SK-N-SH treated with all-trans-retinoic acid at 6 μM for 48 hours (cell line): ENCODE measurements around the gene GNG13.

Experiments
- ATAC-seq: fragments of 200-7000 bp; cut with Tn5 transposase; 3 replicates; pipeline ENCODE4 v1.9.1; 2020; ENCODE audit warnings: mild to moderate bottlenecking, moderate library complexity
- ARNTL ChIP-seq: fragments of 450-650 bp; formaldehyde crosslinking; IDR thresholded peaks from 2 replicates; pipeline ENCODE4 v1.5.0; 2020; ENCODE audit warnings: low read depth, mild to moderate bottlenecking, moderate library complexity, borderline replicate concordance
- BACH2 ChIP-seq: fragments of 250-450 bp; sonication (Bioruptor Pico); IDR thresholded peaks from 2 replicates; pipeline ENCODE4 v1.9.0; 2021; ENCODE audit warnings: mild to moderate bottlenecking, borderline replicate concordance
- CSDC2 ChIP-seq: fragments of 250-450 bp; sonication (Bioruptor Pico); IDR thresholded peaks from 2 replicates; pipeline ENCODE4 v1.5.0; 2020; ENCODE audit warnings: mild to moderate bottlenecking, moderate library complexity
- ESRRG ChIP-seq: fragments of 250-450 bp; sonication (Bioruptor Pico); IDR thresholded peaks from 2 replicates; pipeline ENCODE4 v1.6.1; 2021; ENCODE audit warnings: mild to moderate bottlenecking
- GLIS3 ChIP-seq: fragments of 250-450 bp; sonication (Bioruptor Pico); IDR thresholded peaks from 2 replicates; pipeline ENCODE4 v1.5.0; 2020; ENCODE audit warnings: mild to moderate bottlenecking, moderate library complexity
- ISL1 ChIP-seq: fragments of 250-450 bp; sonication (Bioruptor Pico); IDR thresholded peaks from 2 replicates; pipeline ENCODE4 v2.1.2; 2022; ENCODE audit warnings: mild to moderate bottlenecking, moderate library complexity
- OSR1 ChIP-seq: fragments of 250-450 bp; sonication (Bioruptor Pico); IDR thresholded peaks from 2 replicates; pipeline ENCODE4 v1.8.0; 2022; ENCODE audit warnings: moderate library complexity, mild to moderate bottlenecking, inconsistent platforms
- PPARA ChIP-seq: fragments of 250-450 bp; sonication (Bioruptor Pico); IDR thresholded peaks from 2 replicates; pipeline ENCODE4 v1.5.0; 2020; ENCODE audit warnings: mild to moderate bottlenecking, borderline replicate concordance
- RARB ChIP-seq: fragments of 250-450 bp; sonication (Bioruptor Pico); IDR thresholded peaks from 2 replicates; pipeline ENCODE4 v1.8.0; 2021; ENCODE audit warnings: mild to moderate bottlenecking, moderate library complexity
- SNAI2 ChIP-seq: fragments of 250-450 bp; sonication (Bioruptor Pico); IDR thresholded peaks from 2 replicates; pipeline ENCODE4 v1.5.0; 2020; ENCODE audit warnings: mild to moderate bottlenecking, moderate library complexity
- TCF4 ChIP-seq: fragments of 250-450 bp; sonication (Bioruptor Pico); IDR thresholded peaks from 2 replicates; pipeline ENCODE4 v1.8.0; 2021; ENCODE audit warnings: mild to moderate bottlenecking, moderate library complexity, borderline replicate concordance
- TOX ChIP-seq: fragments of 250-450 bp; sonication (Bioruptor Pico); IDR thresholded peaks from 2 replicates; pipeline ENCODE4 v1.8.0; 2021; ENCODE audit warnings: mild to moderate bottlenecking, moderate library complexity, borderline replicate concordance
- ZC3H10 ChIP-seq: fragments of 250-450 bp; sonication (Bioruptor Pico); IDR thresholded peaks from 2 replicates; pipeline ENCODE4 v1.5.1; 2021; ENCODE audit warnings: mild to moderate bottlenecking, moderate library complexity
- ZFP3 ChIP-seq: fragments of 250-450 bp; sonication (Bioruptor Pico); IDR thresholded peaks from 2 replicates; pipeline ENCODE4 v1.5.0; 2020; ENCODE audit warnings: mild to moderate bottlenecking, moderate library complexity
- ZFP30 ChIP-seq: fragments of 450-650 bp; formaldehyde crosslinking; IDR thresholded peaks from 2 replicates; pipeline ENCODE4 v1.5.0; 2022; ENCODE audit warnings: mild to moderate bottlenecking, moderate library complexity
- ZNF565 ChIP-seq: fragments of 450-650 bp; formaldehyde crosslinking; conservative IDR thresholded peaks from 2 replicates; pipeline ENCODE4 v1.5.0; 2020; ENCODE audit warnings: low read depth, mild to moderate bottlenecking, moderate library complexity
- ZNF70 ChIP-seq: fragments of 450-650 bp; formaldehyde crosslinking; IDR thresholded peaks from 2 replicates; pipeline ENCODE4 v1.5.0; 2020; ENCODE audit warnings: mild to moderate bottlenecking, moderate library complexity
- ZNF8 ChIP-seq: fragments of 450-650 bp; formaldehyde crosslinking; IDR thresholded peaks from 2 replicates; pipeline ENCODE4 v1.5.0; 2020; ENCODE audit warnings: mild to moderate bottlenecking, moderate library complexity
- TF ChIP-seq, protein P1 (sequence below): fragments of 250-450 bp; sonication (Bioruptor Pico); IDR thresholded peaks from 2 replicates; pipeline ENCODE4 v1.5.0; 2020; ENCODE audit warnings: mild to moderate bottlenecking, moderate library complexity
- TF ChIP-seq, protein P2 (sequence below): fragments of 250-450 bp; sonication (Bioruptor Pico); IDR thresholded peaks from 2 replicates; pipeline ENCODE4 v1.5.1; 2020; ENCODE audit warnings: low read depth, mild to moderate bottlenecking, moderate library complexity
- TF ChIP-seq, protein P3 (sequence below): fragments of 250-450 bp; sonication (Bioruptor Pico); IDR thresholded peaks from 2 replicates; pipeline ENCODE4 v1.8.0; 2020; ENCODE audit warnings: mild to moderate bottlenecking, moderate library complexity, borderline replicate concordance

Gene GNG13

DNA sequence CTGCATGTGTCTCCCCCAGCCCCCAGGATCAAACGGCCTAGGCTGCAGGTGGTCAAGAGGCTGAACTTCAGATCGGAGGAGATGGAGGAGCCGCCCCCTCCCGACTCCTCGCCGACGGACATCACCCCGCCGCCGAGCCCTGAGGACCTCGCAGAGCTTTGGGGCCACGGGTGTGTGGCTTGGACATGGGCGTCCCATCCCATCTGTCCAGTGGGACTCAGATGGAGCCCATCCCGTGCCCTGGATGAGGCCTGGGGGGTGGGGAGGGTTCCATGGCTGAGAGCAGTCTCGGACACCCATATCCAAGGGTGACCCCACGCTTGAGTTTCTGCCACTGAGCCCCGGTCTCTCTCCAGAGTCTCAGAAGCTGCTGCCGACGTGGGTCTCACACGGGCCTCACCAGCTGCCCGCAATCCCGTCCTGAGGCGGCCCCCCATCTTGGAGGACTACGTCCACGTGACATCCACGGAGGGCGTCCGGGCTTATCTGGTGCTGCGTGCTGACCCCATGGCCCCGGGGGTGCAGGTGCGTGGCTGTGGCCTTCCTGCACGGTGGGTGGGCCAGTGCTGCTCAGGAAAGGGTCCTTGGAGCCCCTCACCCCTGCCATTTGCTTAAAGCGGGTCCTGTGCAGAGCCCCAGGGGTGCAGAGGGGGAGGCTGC lies 11.2 kb downstream of the GNG13 start:
- no peak for ATAC-seq
- TF ChIP-seq CSDC2 (CRISPR knock-in tag) (no peak), ZFP3 (CRISPR knock-in tag) (no peak), PPARA (CRISPR knock-in tag) (no peak), RARB (CRISPR knock-in tag) (no peak), GLIS3 (CRISPR knock-in tag) (no peak), ESRRG (CRISPR knock-in tag) (no peak), ARNTL (CRISPR knock-in tag) (no peak), ISL1 (CRISPR knock-in tag) (no peak), ZNF70 (CRISPR knock-in tag) (no peak), TCF4 (no peak)
- TF ChIP-seq, protein P1, sequence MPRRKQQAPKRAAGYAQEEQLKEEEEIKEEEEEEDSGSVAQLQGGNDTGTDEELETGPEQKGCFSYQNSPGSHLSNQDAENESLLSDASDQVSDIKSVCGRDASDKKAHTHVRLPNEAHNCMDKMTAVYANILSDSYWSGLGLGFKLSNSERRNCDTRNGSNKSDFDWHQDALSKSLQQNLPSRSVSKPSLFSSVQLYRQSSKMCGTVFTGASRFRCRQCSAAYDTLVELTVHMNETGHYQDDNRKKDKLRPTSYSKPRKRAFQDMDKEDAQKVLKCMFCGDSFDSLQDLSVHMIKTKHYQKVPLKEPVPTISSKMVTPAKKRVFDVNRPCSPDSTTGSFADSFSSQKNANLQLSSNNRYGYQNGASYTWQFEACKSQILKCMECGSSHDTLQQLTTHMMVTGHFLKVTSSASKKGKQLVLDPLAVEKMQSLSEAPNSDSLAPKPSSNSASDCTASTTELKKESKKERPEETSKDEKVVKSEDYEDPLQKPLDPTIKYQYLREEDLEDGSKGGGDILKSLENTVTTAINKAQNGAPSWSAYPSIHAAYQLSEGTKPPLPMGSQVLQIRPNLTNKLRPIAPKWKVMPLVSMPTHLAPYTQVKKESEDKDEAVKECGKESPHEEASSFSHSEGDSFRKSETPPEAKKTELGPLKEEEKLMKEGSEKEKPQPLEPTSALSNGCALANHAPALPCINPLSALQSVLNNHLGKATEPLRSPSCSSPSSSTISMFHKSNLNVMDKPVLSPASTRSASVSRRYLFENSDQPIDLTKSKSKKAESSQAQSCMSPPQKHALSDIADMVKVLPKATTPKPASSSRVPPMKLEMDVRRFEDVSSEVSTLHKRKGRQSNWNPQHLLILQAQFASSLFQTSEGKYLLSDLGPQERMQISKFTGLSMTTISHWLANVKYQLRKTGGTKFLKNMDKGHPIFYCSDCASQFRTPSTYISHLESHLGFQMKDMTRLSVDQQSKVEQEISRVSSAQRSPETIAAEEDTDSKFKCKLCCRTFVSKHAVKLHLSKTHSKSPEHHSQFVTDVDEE (CRISPR knock-in tag), result no peak
- TF ChIP-seq, protein P2, sequence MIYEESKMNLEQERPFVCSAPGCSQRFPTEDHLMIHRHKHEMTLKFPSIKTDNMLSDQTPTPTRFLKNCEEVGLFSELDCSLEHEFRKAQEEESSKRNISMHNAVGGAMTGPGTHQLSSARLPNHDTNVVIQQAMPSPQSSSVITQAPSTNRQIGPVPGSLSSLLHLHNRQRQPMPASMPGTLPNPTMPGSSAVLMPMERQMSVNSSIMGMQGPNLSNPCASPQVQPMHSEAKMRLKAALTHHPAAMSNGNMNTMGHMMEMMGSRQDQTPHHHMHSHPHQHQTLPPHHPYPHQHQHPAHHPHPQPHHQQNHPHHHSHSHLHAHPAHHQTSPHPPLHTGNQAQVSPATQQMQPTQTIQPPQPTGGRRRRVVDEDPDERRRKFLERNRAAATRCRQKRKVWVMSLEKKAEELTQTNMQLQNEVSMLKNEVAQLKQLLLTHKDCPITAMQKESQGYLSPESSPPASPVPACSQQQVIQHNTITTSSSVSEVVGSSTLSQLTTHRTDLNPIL, result no peak
- TF ChIP-seq, protein P3, sequence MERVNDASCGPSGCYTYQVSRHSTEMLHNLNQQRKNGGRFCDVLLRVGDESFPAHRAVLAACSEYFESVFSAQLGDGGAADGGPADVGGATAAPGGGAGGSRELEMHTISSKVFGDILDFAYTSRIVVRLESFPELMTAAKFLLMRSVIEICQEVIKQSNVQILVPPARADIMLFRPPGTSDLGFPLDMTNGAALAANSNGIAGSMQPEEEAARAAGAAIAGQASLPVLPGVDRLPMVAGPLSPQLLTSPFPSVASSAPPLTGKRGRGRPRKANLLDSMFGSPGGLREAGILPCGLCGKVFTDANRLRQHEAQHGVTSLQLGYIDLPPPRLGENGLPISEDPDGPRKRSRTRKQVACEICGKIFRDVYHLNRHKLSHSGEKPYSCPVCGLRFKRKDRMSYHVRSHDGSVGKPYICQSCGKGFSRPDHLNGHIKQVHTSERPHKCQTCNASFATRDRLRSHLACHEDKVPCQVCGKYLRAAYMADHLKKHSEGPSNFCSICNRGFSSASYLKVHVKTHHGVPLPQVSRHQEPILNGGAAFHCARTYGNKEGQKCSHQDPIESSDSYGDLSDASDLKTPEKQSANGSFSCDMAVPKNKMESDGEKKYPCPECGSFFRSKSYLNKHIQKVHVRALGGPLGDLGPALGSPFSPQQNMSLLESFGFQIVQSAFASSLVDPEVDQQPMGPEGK (CRISPR knock-in tag), result no peak

DNA sequence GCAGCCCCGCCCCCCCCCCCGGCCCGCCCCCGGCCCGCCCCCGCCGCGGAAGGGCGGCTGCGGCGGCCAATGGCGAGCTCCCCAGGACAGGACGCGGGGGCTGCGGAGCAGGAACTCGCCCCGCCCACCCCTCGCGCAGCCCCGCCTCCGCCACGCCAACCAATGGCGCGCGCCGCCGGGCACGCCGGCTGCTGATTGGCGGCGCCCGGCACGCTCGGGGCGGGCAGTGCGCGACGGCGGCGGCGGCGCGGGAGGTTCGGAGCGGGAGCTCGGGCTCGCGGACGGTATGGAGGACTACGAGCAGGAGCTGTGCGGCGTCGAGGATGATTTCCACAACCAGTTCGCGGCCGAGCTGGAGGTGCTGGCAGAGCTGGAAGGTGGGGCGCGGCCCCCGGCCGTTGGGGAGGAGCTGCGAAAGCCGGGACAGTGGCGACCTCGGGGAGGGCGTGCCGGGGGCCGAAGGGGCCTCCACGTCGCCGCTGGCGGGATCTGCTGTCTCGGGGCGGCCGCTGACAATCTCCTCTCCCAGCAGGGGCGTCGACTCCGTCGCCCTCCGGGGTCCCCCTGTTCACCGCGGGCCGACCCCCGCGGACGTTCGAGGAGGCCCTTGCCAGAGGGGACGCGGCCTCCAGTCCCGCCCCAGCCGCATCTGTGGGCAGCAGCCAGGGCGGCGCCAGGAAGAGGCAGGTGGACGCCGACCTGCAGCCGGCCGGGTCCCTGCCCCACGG lies 12.0 kb downstream of the GNG13 start, which contains the start of gene CHTF18:
TSS of gene CHTF18 (plus strand) at position 222 of the 728 bp plus-strand sequence. CDS start at position 287, 65 bp downstream.
- ATAC-seq, result peak; percentile 82
- TF ChIP-seq ZFP30 (CRISPR knock-in tag), result no peak
- TF ChIP-seq GLIS3 (CRISPR knock-in tag), result no peak
- no peak for TF ChIP-seq PPARA (CRISPR knock-in tag)
- no peak for TF ChIP-seq ZFP3 (CRISPR knock-in tag)
- TF ChIP-seq, protein P1 (CRISPR knock-in tag), result no peak
- TF ChIP-seq OSR1 (CRISPR knock-in tag), result no peak
- TF ChIP-seq ZNF565, result no peak
- TF ChIP-seq BACH2 (CRISPR knock-in tag), result no peak
- no peak for TF ChIP-seq SNAI2 (CRISPR knock-in tag)
- TF ChIP-seq, all 23 proteins: peak for 0

DNA sequence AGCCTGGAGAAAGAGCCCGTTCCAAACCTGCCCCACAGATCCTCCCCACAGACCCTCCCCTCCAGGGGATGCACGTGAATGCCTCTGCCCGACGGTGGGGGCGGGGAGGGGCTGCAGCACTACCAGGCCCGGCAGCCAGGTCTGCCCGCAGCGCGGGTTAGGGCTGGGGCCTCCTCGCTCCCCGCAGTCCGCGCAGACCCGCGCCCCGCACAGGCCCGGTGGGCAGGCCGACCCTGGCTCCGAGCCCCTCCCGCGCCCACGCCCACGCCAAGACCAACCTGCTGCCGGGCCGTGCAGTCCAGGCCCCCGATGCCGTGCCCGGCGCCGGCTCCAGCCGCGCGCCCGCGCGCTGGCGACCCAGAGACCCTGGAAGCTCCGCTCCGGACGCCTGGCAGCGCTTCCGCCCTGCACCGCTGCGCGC lies 12.5 kb downstream of the GNG13 start, which contains the start of gene RPUSD1:
TSS of gene RPUSD1 (minus strand) at position 404 of the 421 bp plus-strand sequence. CDS start 644 bp downstream, outside the sequence.
- ATAC-seq, result peak; percentile 15
- no peak for TF ChIP-seq ZC3H10 (CRISPR knock-in tag)
- no peak for TF ChIP-seq TCF4
- TF ChIP-seq SNAI2 (CRISPR knock-in tag), result no peak
- no peak for TF ChIP-seq TOX
- no peak for TF ChIP-seq ZNF8
- TF ChIP-seq, protein P1 (CRISPR knock-in tag), result no peak
- no peak for TF ChIP-seq ZFP3 (CRISPR knock-in tag)
- TF ChIP-seq, protein P3 (CRISPR knock-in tag), result no peak
- TF ChIP-seq GLIS3 (CRISPR knock-in tag), result no peak
- TF ChIP-seq ZNF565, result no peak
